Gastrocnemius medialis (tissue), 4 donors: ENCODE data around the gene SGCD.

Experiments
- POLR2A ChIP-seq, 2 donors: fragments of 450-650 bp; IDR thresholded peaks; one replicate each; pipeline ENCODE4 v1.6.1; 2017; ENCODE audit warnings: antibody characterized with exemption in 2 of 2, mild to moderate bottlenecking in 2 of 2, moderate library complexity in 2 of 2
- TF ChIP-seq, protein P1 (sequence below), 5 experiments: fragments of 450-650 bp in 3 of 5; fragments of 200-600 bp in 2 of 5; sonication (generic) in 2 of 5; IDR thresholded peaks in 4 of 5; conservative IDR thresholded peaks in 1 of 5; 1 replicate in 4 of 5; 2 replicates in 1 of 5; pipeline ENCODE4 v1.5.1; 2016 to 2019; ENCODE audit warnings: antibody characterized with exemption in 5 of 5, mild to moderate bottlenecking in 3 of 5, moderate library complexity in 3 of 5

DNA sequence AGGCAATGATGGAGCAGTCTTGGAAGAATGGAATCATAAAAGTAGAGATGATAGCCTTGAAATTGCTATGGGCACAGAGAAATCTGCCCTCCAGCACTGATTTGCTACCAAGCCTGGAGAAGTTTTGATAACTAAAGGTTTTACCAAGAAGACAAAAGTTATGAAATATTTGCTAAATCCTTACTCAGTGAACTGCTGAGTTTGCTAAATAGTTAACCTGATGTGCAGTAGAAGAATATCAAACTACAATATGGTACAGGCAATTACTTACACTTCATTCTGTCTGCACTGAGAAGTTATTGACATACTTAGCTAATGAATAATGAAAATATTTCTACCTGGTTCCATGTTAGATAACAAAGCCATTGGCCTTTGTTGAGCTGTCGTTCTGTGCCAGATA is 124.5 kb downstream of the SGCD start:
- TF ChIP-seq, protein P1, sequence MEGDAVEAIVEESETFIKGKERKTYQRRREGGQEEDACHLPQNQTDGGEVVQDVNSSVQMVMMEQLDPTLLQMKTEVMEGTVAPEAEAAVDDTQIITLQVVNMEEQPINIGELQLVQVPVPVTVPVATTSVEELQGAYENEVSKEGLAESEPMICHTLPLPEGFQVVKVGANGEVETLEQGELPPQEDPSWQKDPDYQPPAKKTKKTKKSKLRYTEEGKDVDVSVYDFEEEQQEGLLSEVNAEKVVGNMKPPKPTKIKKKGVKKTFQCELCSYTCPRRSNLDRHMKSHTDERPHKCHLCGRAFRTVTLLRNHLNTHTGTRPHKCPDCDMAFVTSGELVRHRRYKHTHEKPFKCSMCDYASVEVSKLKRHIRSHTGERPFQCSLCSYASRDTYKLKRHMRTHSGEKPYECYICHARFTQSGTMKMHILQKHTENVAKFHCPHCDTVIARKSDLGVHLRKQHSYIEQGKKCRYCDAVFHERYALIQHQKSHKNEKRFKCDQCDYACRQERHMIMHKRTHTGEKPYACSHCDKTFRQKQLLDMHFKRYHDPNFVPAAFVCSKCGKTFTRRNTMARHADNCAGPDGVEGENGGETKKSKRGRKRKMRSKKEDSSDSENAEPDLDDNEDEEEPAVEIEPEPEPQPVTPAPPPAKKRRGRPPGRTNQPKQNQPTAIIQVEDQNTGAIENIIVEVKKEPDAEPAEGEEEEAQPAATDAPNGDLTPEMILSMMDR (IDR thresholded peaks at IDR 0.05 in 4 of 5, conservative IDR thresholded peaks at IDR 0.05 in 1 of 5): no peak
- no peak for TF ChIP-seq POLR2A (IDR thresholded peaks at IDR 0.05)
